ENCODE results near the gene SLC10A6.

DNA sequence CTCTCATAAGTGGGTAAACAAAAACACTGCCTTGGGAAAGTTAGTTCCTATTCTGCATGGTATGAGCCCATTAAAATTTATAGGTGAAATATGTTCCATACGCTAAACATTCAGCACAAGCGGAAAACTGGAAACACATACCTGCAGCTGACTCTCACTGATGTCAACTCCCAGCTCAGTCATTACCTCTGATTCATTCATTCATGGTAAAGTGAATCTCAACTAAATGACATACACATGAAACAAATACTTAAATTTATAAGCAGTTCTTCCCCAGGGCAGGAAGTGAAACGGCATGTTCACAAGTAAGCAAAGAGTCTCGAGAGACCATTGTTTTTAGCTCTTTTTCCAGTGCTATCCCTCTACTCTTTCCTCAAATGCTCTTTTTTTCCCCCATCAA is 1.6 kb downstream of the SLC10A6 start:
- no peak for TF ChIP-seq SREBF2 (IDR thresholded peaks at IDR 0.05)
- TF ChIP-seq, protein P1, sequence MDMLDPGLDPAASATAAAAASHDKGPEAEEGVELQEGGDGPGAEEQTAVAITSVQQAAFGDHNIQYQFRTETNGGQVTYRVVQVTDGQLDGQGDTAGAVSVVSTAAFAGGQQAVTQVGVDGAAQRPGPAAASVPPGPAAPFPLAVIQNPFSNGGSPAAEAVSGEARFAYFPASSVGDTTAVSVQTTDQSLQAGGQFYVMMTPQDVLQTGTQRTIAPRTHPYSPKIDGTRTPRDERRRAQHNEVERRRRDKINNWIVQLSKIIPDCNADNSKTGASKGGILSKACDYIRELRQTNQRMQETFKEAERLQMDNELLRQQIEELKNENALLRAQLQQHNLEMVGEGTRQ (IDR thresholded peaks at IDR 0.05) = no peak
- no peak for TF ChIP-seq EP300 (IDR thresholded peaks at IDR 0.05)
- no peak for TF ChIP-seq RAD21 (conservative IDR thresholded peaks at IDR 0.05 in 1 of 2, IDR thresholded peaks at IDR 0.05 in 1 of 2)
- no peak for TF ChIP-seq CEBPB (IDR thresholded peaks at IDR 0.05)
- TF ChIP-seq ZFP36 (IDR thresholded peaks at IDR 0.05; ENCODE audit: borderline replicate concordance, partially characterized antibody) = no peak
- no peak for TF ChIP-seq POLR2A (IDR thresholded peaks at IDR 0.05; ENCODE audit: low read length)
- TF ChIP-seq EHMT2 (IDR thresholded peaks at IDR 0.05; ENCODE audit: low read depth) = no peak
- no peak for TF ChIP-seq GATA3 (IDR thresholded peaks at IDR 0.05; ENCODE audit: borderline replicate concordance)
- TF ChIP-seq, protein P2, sequence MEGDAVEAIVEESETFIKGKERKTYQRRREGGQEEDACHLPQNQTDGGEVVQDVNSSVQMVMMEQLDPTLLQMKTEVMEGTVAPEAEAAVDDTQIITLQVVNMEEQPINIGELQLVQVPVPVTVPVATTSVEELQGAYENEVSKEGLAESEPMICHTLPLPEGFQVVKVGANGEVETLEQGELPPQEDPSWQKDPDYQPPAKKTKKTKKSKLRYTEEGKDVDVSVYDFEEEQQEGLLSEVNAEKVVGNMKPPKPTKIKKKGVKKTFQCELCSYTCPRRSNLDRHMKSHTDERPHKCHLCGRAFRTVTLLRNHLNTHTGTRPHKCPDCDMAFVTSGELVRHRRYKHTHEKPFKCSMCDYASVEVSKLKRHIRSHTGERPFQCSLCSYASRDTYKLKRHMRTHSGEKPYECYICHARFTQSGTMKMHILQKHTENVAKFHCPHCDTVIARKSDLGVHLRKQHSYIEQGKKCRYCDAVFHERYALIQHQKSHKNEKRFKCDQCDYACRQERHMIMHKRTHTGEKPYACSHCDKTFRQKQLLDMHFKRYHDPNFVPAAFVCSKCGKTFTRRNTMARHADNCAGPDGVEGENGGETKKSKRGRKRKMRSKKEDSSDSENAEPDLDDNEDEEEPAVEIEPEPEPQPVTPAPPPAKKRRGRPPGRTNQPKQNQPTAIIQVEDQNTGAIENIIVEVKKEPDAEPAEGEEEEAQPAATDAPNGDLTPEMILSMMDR (IDR thresholded peaks at IDR 0.05) = no peak
- TF ChIP-seq POLR2AphosphoS2 (conservative IDR thresholded peaks at IDR 0.05; ENCODE audit: low read length) = no peak
- TF ChIP-seq SMC3 (IDR thresholded peaks at IDR 0.05) = no peak
- no peak for TF ChIP-seq MAFK (IDR thresholded peaks at IDR 0.05; ENCODE audit: partially characterized antibody)
